Measurements from ENCODE around the gene SELENOP.

- no peak for TF ChIP-seq EZH2 (IDR thresholded peaks at IDR 0.05; ENCODE audit: borderline replicate concordance)
- no peak for TF ChIP-seq CTCF (IDR thresholded peaks at IDR 0.05; ENCODE audit: poor library complexity)
These were observed 6.9 kb downstream of the SELENOP start for GRCh38 chr5:42804717-42805339.

All from hepatocyte (in vitro differentiated cells).